SK-N-SH treated with all-trans-retinoic acid at 6 μM for 48 hours (cell line): ENCODE measurements around the gene LRRC4.

Source experiments
- ATAC-seq: fragments of 200-7000 bp; cut with Tn5 transposase; 3 replicates; pipeline ENCODE4 v1.9.1; 2020; ENCODE audit warnings: mild to moderate bottlenecking, moderate library complexity
- ARNTL ChIP-seq: fragments of 450-650 bp; formaldehyde crosslinking; IDR thresholded peaks from 2 replicates; pipeline ENCODE4 v1.5.0; 2020; ENCODE audit warnings: low read depth, mild to moderate bottlenecking, moderate library complexity, borderline replicate concordance
- BACH2 ChIP-seq: fragments of 250-450 bp; sonication (Bioruptor Pico); IDR thresholded peaks from 2 replicates; pipeline ENCODE4 v1.9.0; 2021; ENCODE audit warnings: mild to moderate bottlenecking, borderline replicate concordance
- CREB5 ChIP-seq: fragments of 250-450 bp; sonication (Bioruptor Pico); IDR thresholded peaks from 2 replicates; pipeline ENCODE4 v1.5.1; 2020; ENCODE audit warnings: low read depth, mild to moderate bottlenecking, moderate library complexity
- CSDC2 ChIP-seq: fragments of 250-450 bp; sonication (Bioruptor Pico); IDR thresholded peaks from 2 replicates; pipeline ENCODE4 v1.5.0; 2020; ENCODE audit warnings: mild to moderate bottlenecking, moderate library complexity
- CSRNP3 ChIP-seq: fragments of 250-450 bp; sonication (Bioruptor Pico); IDR thresholded peaks from 2 replicates; pipeline ENCODE4 v1.5.1; 2021; ENCODE audit warnings: mild to moderate bottlenecking, moderate library complexity
- ESRRG ChIP-seq: fragments of 250-450 bp; sonication (Bioruptor Pico); IDR thresholded peaks from 2 replicates; pipeline ENCODE4 v1.6.1; 2021; ENCODE audit warnings: mild to moderate bottlenecking
- GLIS3 ChIP-seq: fragments of 250-450 bp; sonication (Bioruptor Pico); IDR thresholded peaks from 2 replicates; pipeline ENCODE4 v1.5.0; 2020; ENCODE audit warnings: mild to moderate bottlenecking, moderate library complexity
- ISL1 ChIP-seq: fragments of 250-450 bp; sonication (Bioruptor Pico); IDR thresholded peaks from 2 replicates; pipeline ENCODE4 v2.1.2; 2022; ENCODE audit warnings: mild to moderate bottlenecking, moderate library complexity
- POU6F1 ChIP-seq: fragments of 250-450 bp; sonication (Bioruptor Pico); IDR thresholded peaks from 2 replicates; pipeline ENCODE4 v1.8.0; 2021; ENCODE audit warnings: low read depth, mild to moderate bottlenecking, moderate library complexity, borderline replicate concordance
- PPARA ChIP-seq: fragments of 250-450 bp; sonication (Bioruptor Pico); IDR thresholded peaks from 2 replicates; pipeline ENCODE4 v1.5.0; 2020; ENCODE audit warnings: mild to moderate bottlenecking, borderline replicate concordance
- RARB ChIP-seq: fragments of 250-450 bp; sonication (Bioruptor Pico); IDR thresholded peaks from 2 replicates; pipeline ENCODE4 v1.8.0; 2021; ENCODE audit warnings: mild to moderate bottlenecking, moderate library complexity
- SNAI2 ChIP-seq: fragments of 250-450 bp; sonication (Bioruptor Pico); IDR thresholded peaks from 2 replicates; pipeline ENCODE4 v1.5.0; 2020; ENCODE audit warnings: mild to moderate bottlenecking, moderate library complexity
- TCF4 ChIP-seq: fragments of 250-450 bp; sonication (Bioruptor Pico); IDR thresholded peaks from 2 replicates; pipeline ENCODE4 v1.8.0; 2021; ENCODE audit warnings: mild to moderate bottlenecking, moderate library complexity, borderline replicate concordance
- TOX ChIP-seq: fragments of 250-450 bp; sonication (Bioruptor Pico); IDR thresholded peaks from 2 replicates; pipeline ENCODE4 v1.8.0; 2021; ENCODE audit warnings: mild to moderate bottlenecking, moderate library complexity, borderline replicate concordance
- TSHZ2 ChIP-seq: fragments of 250-450 bp; sonication (Bioruptor Pico); IDR thresholded peaks from 2 replicates; pipeline ENCODE4 v1.5.0; 2020; ENCODE audit warnings: mild to moderate bottlenecking, moderate library complexity
- ZC3H10 ChIP-seq: fragments of 250-450 bp; sonication (Bioruptor Pico); IDR thresholded peaks from 2 replicates; pipeline ENCODE4 v1.5.1; 2021; ENCODE audit warnings: mild to moderate bottlenecking, moderate library complexity
- ZFP3 ChIP-seq: fragments of 250-450 bp; sonication (Bioruptor Pico); IDR thresholded peaks from 2 replicates; pipeline ENCODE4 v1.5.0; 2020; ENCODE audit warnings: mild to moderate bottlenecking, moderate library complexity
- ZFP30 ChIP-seq: fragments of 450-650 bp; formaldehyde crosslinking; IDR thresholded peaks from 2 replicates; pipeline ENCODE4 v1.5.0; 2022; ENCODE audit warnings: mild to moderate bottlenecking, moderate library complexity
- ZNF565 ChIP-seq: fragments of 450-650 bp; formaldehyde crosslinking; conservative IDR thresholded peaks from 2 replicates; pipeline ENCODE4 v1.5.0; 2020; ENCODE audit warnings: low read depth, mild to moderate bottlenecking, moderate library complexity
- ZNF70 ChIP-seq: fragments of 450-650 bp; formaldehyde crosslinking; IDR thresholded peaks from 2 replicates; pipeline ENCODE4 v1.5.0; 2020; ENCODE audit warnings: mild to moderate bottlenecking, moderate library complexity
- ZNF8 ChIP-seq: fragments of 450-650 bp; formaldehyde crosslinking; IDR thresholded peaks from 2 replicates; pipeline ENCODE4 v1.5.0; 2020; ENCODE audit warnings: mild to moderate bottlenecking, moderate library complexity

Gene LRRC4

GRCh38 chr7:127998671-127999070 is 32.6 kb downstream of the LRRC4 start (continued):
- TF ChIP-seq BACH2 (CRISPR knock-in tag) (no peak), ISL1 (no peak), ZNF8 (CRISPR knock-in tag) (no peak), POU6F1 (CRISPR knock-in tag) (no peak), PPARA (CRISPR knock-in tag) (no peak), ZNF70 (CRISPR knock-in tag) (no peak), GLIS3 (no peak)
- TF ChIP-seq, all 23 proteins: peak for 0

GRCh38 chr7:127997226-127997922 is 33.9 kb downstream of the LRRC4 start:
- ATAC-seq, result peak; percentile 79
- TF ChIP-seq ZNF565 (no peak), ZNF70 (CRISPR knock-in tag) (no peak), GLIS3 (no peak), POU6F1 (CRISPR knock-in tag) (no peak), TCF4 (CRISPR knock-in tag) (no peak), ZNF8 (CRISPR knock-in tag) (no peak)

DNA sequence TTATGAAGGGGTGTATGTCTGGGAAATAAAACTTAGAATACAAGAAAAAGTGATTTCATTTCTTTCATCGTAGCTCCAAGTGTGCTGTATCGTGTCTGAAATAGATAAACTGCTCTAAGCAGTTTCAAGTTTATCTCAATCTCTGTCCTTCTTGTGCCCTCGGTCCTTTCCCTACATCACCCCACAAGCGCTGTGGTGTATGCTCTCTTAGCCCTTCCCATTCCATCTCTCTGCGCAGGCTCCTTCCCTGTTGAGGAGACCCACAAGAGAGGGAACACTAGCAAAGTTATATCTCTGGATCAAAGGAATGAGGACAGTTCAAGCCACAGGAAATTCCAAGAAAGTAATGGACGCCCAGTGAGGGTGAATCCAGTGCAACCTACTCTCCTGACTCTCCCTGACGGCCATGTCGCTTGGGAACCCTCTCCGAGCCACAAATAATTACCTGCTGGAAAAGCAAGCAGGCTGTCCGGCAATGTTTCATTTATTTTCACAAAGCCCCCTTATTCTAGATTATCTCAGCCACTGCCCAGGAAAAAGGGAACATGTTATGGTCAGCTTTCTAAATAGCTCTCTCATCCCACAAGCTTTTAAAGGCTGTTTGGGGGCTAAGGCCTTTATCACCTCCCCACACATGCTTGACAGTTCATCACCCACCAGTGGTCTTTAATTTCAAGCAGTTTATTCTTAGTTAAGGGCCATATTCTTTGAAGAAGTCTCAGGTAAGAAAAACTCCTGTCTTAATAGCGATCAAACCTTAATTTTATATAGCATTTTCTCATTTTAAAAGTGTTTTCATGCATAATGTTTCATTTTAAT is 34.8 kb downstream of the LRRC4 start:
- TF ChIP-seq ZNF8 (CRISPR knock-in tag), result no peak
- peak; percentile 24 for ATAC-seq

- ATAC-seq, result peak; percentile 55
- TF ChIP-seq CREB5 (no peak), GLIS3 (no peak), CSDC2 (no peak), CSRNP3 (CRISPR knock-in tag) (no peak), ARNTL (CRISPR knock-in tag) (no peak), ZNF565 (no peak), ZFP30 (CRISPR knock-in tag) (no peak), ZC3H10 (CRISPR knock-in tag) (no peak), ZFP3 (CRISPR knock-in tag) (no peak), SNAI2 (CRISPR knock-in tag) (no peak), ZNF8 (CRISPR knock-in tag) (no peak), RARB (CRISPR knock-in tag) (no peak), ESRRG (CRISPR knock-in tag) (no peak), PPARA (CRISPR knock-in tag) (no peak), TOX (CRISPR knock-in tag) (no peak), ZNF70 (CRISPR knock-in tag) (no peak), TSHZ2 (no peak)
These were observed 35.4 kb downstream of the LRRC4 start for GRCh38 chr7:127995881-127996215.
